SK-N-SH (cell line): Measurements from ENCODE around the gene PSMA6. TPM values are rescaled to one million over a fixed set of nuclear protein-coding genes. Genes with fewer than 3 reads are reported as not detected.

Experiments used
- CTCF ChIA-PET: fragments of 300-600, 350-600 bp; formaldehyde crosslinking; extraction: SDS; loops from one replicate; lab custom pipeline; 2021; lab: Yijun Ruan, JAX
- POLR2A ChIA-PET: fragments of 350-600 bp; sonication (Branson Sonifier 250); formaldehyde crosslinking; extraction: SDS; loops from one replicate; lab custom pipeline; 2020; ENCODE audit warnings: antibody characterized with exemption, inconsistent platforms; lab: Yijun Ruan, JAX
- DNase-seq: peaks from one replicate; pipeline ENCODE4 v3.0.0; 2012
- H2AFZ ChIP-seq: fragments of 200-600 bp; sonication (generic); 2 replicates; pipeline ENCODE4 v1.8.1; 2016; ENCODE audit warnings: antibody characterized with exemption, mild to moderate bottlenecking, low read depth
- H3F3A ChIP-seq: fragments of 200-600 bp; sonication (generic); replicated peaks from 2 replicates; pipeline ENCODE3; 2016; ENCODE audit warnings: antibody characterized with exemption, mild to moderate bottlenecking; ENCODE audit not compliant: insufficient read depth
- H3K27ac ChIP-seq, 2 experiments: fragments of 200-500 bp in 1 of 2; fragments of 200-600 bp in 1 of 2; sonication (Bioruptor generic) in 1 of 2; sonication (generic), shearing (Covaris generic) in 1 of 2; 2 replicates each; pipeline versions ENCODE4 v1.5.1 to v1.6.1; 2014 to 2016; ENCODE audit warnings: low read depth in 2 of 2, inconsistent platforms in 1 of 2, low read length in 1 of 2, mild to moderate bottlenecking in 1 of 2, mixed read lengths in 1 of 2
- H3K27me3 ChIP-seq: fragments of 200-600 bp; sonication (generic), shearing (Covaris generic); 2 replicates; pipeline ENCODE4 v1.6.1; 2016; ENCODE audit warnings: mixed run types; ENCODE audit not compliant: insufficient read depth
- H3K36me3 ChIP-seq, 2 experiments: fragments of 200-500 bp in 1 of 2; fragments of 200-600 bp in 1 of 2; sonication (Bioruptor generic) in 1 of 2; sonication (generic) in 1 of 2; replicated peaks in 1 of 2; 2 replicates each; pipeline versions ENCODE3 to v1.5.1; 2014 to 2016; ENCODE audit warnings: low read length in 1 of 2, mild to moderate bottlenecking in 1 of 2; ENCODE audit not compliant: insufficient read depth in 2 of 2, control insufficient read depth in 1 of 2
- H3K4me1 ChIP-seq, 2 experiments: fragments of 200-500 bp in 1 of 2; fragments of 200-600 bp in 1 of 2; sonication (Bioruptor generic) in 1 of 2; sonication (generic), shearing (Covaris generic) in 1 of 2; 2 replicates each; pipeline versions ENCODE4 v1.5.1 to v1.6.1; 2014 to 2016; ENCODE audit warnings: low read depth in 1 of 2, low read length in 1 of 2, mixed run types in 1 of 2; ENCODE audit not compliant: insufficient read depth in 2 of 2, control insufficient read depth in 1 of 2
- H3K4me2 ChIP-seq: fragments of 200-600 bp; sonication (generic), shearing (Covaris generic); 2 replicates; pipeline ENCODE4 v1.6.1; 2017; ENCODE audit warnings: mixed run types
- H3K4me3 ChIP-seq, 2 experiments: fragments of 200-500 bp in 1 of 2; fragments of 200-600 bp in 1 of 2; sonication (Bioruptor generic) in 1 of 2; sonication (generic), shearing (Covaris generic) in 1 of 2; 2 replicates each; pipeline versions ENCODE4 v1.5.1 to v1.8.1; 2014 to 2016; ENCODE audit warnings: low read depth in 2 of 2, inconsistent platforms in 1 of 2, low read length in 1 of 2, mild to moderate bottlenecking in 1 of 2, mixed read lengths in 1 of 2, moderate library complexity in 1 of 2
- H3K79me2 ChIP-seq: fragments of 200-600 bp; sonication (generic); 2 replicates; pipeline ENCODE4 v1.8.1; 2017; ENCODE audit warnings: mild to moderate bottlenecking; ENCODE audit not compliant: insufficient read depth
- H3K9ac ChIP-seq: fragments of 200-600 bp; sonication (generic); 2 replicates; pipeline ENCODE4 v1.6.1; 2017; ENCODE audit warnings: mixed run types
- H3K9me2 ChIP-seq: fragments of 200-600 bp; sonication (generic); 2 replicates; pipeline ENCODE4 v1.6.1; 2017; ENCODE audit warnings: mixed run types
- H3K9me3 ChIP-seq: fragments of 200-600 bp; sonication (generic); 2 replicates; pipeline ENCODE4 v1.6.1; 2017; ENCODE audit warnings: mixed run types, mild to moderate bottlenecking, moderate library complexity
- H4K20me1 ChIP-seq: fragments of 200-600 bp; sonication (generic); 2 replicates; pipeline ENCODE4 v1.6.1; 2017; ENCODE audit warnings: mild to moderate bottlenecking, mixed run types; ENCODE audit not compliant: insufficient read depth
- EP300 ChIP-seq, 2 experiments: IDR thresholded peaks; 2 replicates each; pipeline versions ENCODE4 v1.4.0 to v1.6.1; 2012; ENCODE audit warnings: borderline replicate concordance in 1 of 2, low read depth in 1 of 2, low read length in 1 of 2
- FOSL2 ChIP-seq: IDR thresholded peaks from 2 replicates; pipeline ENCODE4 v1.4.0; 2012; ENCODE audit warnings: low read depth, mild to moderate bottlenecking, moderate library complexity, borderline replicate concordance
- GATA2 ChIP-seq: sonication (generic); formaldehyde crosslinking; IDR thresholded peaks from 2 replicates; pipeline ENCODE4 v1.5.0; 2020; ENCODE audit warnings: mild to moderate bottlenecking, missing genetic modification reagents
- JUND ChIP-seq: IDR thresholded peaks from 2 replicates; pipeline ENCODE4 v1.4.0; 2012
- MXI1 ChIP-seq: IDR thresholded peaks from 2 replicates; pipeline ENCODE4 v1.6.1; 2012; ENCODE audit warnings: mild to moderate bottlenecking, low read depth, low read length, improper control_type of control experiment
- NFIC ChIP-seq: IDR thresholded peaks from 2 replicates; pipeline ENCODE4 v1.4.0; 2012; ENCODE audit warnings: borderline replicate concordance
- RCOR1 ChIP-seq: fragments of 150-350 bp; IDR thresholded peaks from 2 replicates; pipeline ENCODE4 v1.6.1; 2017; ENCODE audit warnings: antibody characterized with exemption, low read length
- SIN3A ChIP-seq: IDR thresholded peaks from 2 replicates; pipeline ENCODE4 v1.6.1; 2012; ENCODE audit warnings: low read depth, mild to moderate bottlenecking, low read length, moderate library complexity, borderline replicate concordance
- SMC3 ChIP-seq: IDR thresholded peaks from 2 replicates; pipeline ENCODE4 v1.6.1; 2012; ENCODE audit warnings: low read depth, low read length, improper control_type of control experiment
- TAF1 ChIP-seq: IDR thresholded peaks from 2 replicates; pipeline ENCODE4 v1.6.1; 2012; ENCODE audit warnings: low read depth, mild to moderate bottlenecking, low read length, moderate library complexity, borderline replicate concordance
- TCF12 ChIP-seq: IDR thresholded peaks from 2 replicates; pipeline ENCODE4 v1.4.0; 2012
- TEAD4 ChIP-seq: IDR thresholded peaks from 2 replicates; pipeline ENCODE4 v1.4.0; 2012; ENCODE audit warnings: mild to moderate bottlenecking, borderline replicate concordance; ENCODE audit not compliant: insufficient read depth
- YY1 ChIP-seq: IDR thresholded peaks from 2 replicates; pipeline ENCODE4 v1.4.0; 2012; ENCODE audit warnings: low read depth, mild to moderate bottlenecking
- WGBS: methylation state at CpG from one replicate; pipeline ENCODE4 v1.1.6; 2017; ENCODE audit warnings: low lambda C conversion rate; 5-methylcytosine and 5-hydroxymethylcytosine counted together
- polyA plus RNA-seq, 3 experiments: library from polyadenylated mRNA; depleted of rRNA; stranded (reverse); fragments of >200 nt; gene quantifications; 2 replicates each; pipeline ENCODE4 v1.2.3, GENCODE V29; 2012
- TF ChIP-seq, protein P1 (sequence below): IDR thresholded peaks from 2 replicates; pipeline ENCODE4 v1.4.0; 2012; ENCODE audit warnings: low read depth, borderline replicate concordance
- TF ChIP-seq, protein P2 (sequence below): IDR thresholded peaks from 2 replicates; pipeline ENCODE4 v1.4.0; 2012; ENCODE audit warnings: low read depth

The PSMA6 gene
- polyA plus RNA-seq, 1 of the 3 experiments (the other 2 are of a cell fraction): 174 TPM

DNA sequence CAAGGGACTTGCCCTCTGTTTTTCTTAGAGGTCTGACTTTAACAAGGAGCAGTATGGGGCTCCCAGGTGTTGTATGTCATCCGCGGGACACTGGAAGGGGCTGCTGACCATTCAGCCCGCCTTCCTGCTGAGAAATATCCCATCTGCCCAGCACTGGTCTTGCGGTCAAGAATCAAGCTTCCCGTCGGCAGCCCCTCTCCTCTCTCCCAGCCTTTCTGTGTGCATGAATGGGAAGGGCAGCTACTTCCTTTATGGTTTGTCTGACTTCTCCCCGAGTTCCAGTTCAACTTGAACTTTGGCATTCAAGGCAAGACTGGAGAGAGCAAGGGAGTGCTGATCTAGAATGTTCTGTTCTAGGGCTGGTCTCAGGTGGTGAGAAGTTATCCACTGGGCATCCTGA, 51.5 kb downstream of the PSMA6 start:
- Histone ChIP-seq H3K36me3 (no peaks in the 10 kb centered on the region), H3K79me2 (no peaks in the 10 kb centered on the region), H3K4me2 (no peak overlapping the region), H3K27ac (no peak overlapping the region), H4K20me1 (no peaks in the 10 kb centered on the region), H3K9ac (no peak overlapping the region), H2AFZ (no peak overlapping the region), H3K27me3 (no peaks in the 10 kb centered on the region), H3K4me3 (no peak overlapping the region), H3F3A (no peaks in the 10 kb centered on the region), H3K4me1 (peaks cover 14 to 17% of the 10 kb centered on the region in 2 experiments; a peak in 2 of 4 replicates), H3K9me3 (no peaks in the 10 kb centered on the region), H3K9me2 (no peaks in the 10 kb centered on the region)
- WGBS: 77% methylated on average over 5 of the region's 7 CpGs
- CTCF ChIA-PET: no interaction called here
- POLR2A ChIA-PET: interaction anchor here (0.6 kb wide), 1 partner anchor 976 kb away, joined by 3 read pairs; no protein-coding TSS in a partner anchor
- DNase-seq: no peak
- TF ChIP-seq EP300 (IDR thresholded peaks at IDR 0.05; ENCODE audit: borderline replicate concordance in 1 of 2, low read depth in 1 of 2, low read length in 1 of 2) (no peak), FOSL2 (no peak)

DNA sequence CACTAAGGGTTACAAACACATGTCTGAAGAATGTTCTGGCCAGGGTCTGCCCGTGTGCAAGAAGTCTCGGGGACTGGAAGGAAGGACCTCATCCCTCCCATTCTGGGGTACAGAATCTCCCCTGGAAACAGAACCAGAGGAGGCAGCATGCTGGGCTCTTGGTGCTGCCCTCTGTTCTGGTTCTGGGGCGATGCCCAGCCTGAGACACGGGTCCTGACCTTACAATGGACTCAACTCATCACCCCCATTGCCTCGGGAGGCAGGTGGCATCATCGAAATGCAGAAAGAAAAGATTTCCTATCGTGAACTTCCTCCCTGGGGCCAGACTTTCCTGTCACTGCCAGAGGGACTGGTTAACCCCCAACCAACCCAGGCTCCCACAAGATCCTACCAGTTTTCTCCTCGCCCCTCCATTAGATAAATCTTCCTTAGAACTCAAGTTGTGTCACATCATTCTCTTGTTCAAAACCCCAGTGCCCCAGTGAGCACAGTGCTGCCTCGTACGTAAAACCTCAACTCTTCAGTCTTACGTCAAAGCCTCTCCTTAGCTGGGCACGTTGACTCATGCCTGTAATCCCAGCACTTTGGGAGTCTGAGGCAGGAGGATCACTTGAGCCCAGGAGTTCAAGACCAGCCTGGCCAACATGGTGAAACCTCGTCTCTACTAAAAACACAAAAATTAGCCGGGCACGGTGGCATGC, 52.1 kb downstream of the PSMA6 start:
- Histone ChIP-seq H3K4me3 (no peak overlapping the region), H3K9me2 (no peaks in the 10 kb centered on the region), H4K20me1 (no peaks in the 10 kb centered on the region), H3K27ac (no peak overlapping the region), H3F3A (no peaks in the 10 kb centered on the region), H3K36me3 (no peaks in the 10 kb centered on the region), H3K9ac (no peak overlapping the region), H3K79me2 (no peaks in the 10 kb centered on the region), H3K9me3 (no peaks in the 10 kb centered on the region), H3K4me2 (no peak overlapping the region), H3K4me1 (peaks cover 14 to 17% of the 10 kb centered on the region in 2 experiments; a peak in 2 of 4 replicates), H3K27me3 (no peaks in the 10 kb centered on the region), H2AFZ (no peak overlapping the region)
- ChIA-PET POLR2A (no interaction called here), CTCF (no interaction called here)
- DNase-seq: no peak
- TF ChIP-seq TAF1 (no peak), SIN3A (no peak), JUND (no peak), TCF12 (no peak), YY1 (no peak), SMC3 (no peak), RCOR1 (no peak), NFIC (no peak), EP300 (IDR thresholded peaks at IDR 0.05; ENCODE audit: borderline replicate concordance in 1 of 2, low read depth in 1 of 2, low read length in 1 of 2) (no peak), TEAD4 (no peak), MXI1 (no peak), GATA2 (no peak)
- TF ChIP-seq, protein P1, sequence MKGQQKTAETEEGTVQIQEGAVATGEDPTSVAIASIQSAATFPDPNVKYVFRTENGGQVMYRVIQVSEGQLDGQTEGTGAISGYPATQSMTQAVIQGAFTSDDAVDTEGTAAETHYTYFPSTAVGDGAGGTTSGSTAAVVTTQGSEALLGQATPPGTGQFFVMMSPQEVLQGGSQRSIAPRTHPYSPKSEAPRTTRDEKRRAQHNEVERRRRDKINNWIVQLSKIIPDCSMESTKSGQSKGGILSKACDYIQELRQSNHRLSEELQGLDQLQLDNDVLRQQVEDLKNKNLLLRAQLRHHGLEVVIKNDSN: no peak
- TF ChIP-seq, protein P2, sequence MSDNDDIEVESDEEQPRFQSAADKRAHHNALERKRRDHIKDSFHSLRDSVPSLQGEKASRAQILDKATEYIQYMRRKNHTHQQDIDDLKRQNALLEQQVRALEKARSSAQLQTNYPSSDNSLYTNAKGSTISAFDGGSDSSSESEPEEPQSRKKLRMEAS: no peak
- WGBS: 89% methylated on average over 11 of the region's 15 CpGs
